Heart left ventricle (tissue), 16 donors: Measurements from ENCODE around the gene COL16A1. TPM values are rescaled to one million over a fixed set of nuclear protein-coding genes. Genes with fewer than 3 reads are reported as not detected.

Experiments used
- ATAC-seq, 4 donors: fragments of 200-7000 bp; cut with Tn5 transposase; one replicate each; pipeline ENCODE4 v1.9.1; 2020 to 2022; ENCODE audit warnings: moderate library complexity in 4 of 4, mild to moderate bottlenecking in 3 of 4, moderate number of reproducible peaks in 1 of 4
- DNase-seq, 5 donors: peaks; one replicate each; pipeline ENCODE4 v3.0.0-alpha.2; 2020
- H3K27ac ChIP-seq, 12 donors: fragments of 200-600 bp; sonication (generic) in 4 of 12; one replicate each; pipeline versions ENCODE4 v1.5.0 to v1.8.0; 2016 to 2022; ENCODE audit warnings: mild to moderate bottlenecking in 2 of 12
- H3K27me3 ChIP-seq, 9 donors: fragments of 200-600 bp; sonication (generic) in 2 of 9; one replicate each; pipeline versions ENCODE4 v1.5.1 to v1.8.0; 2016 to 2022; ENCODE audit warnings: mild to moderate bottlenecking in 3 of 9
- H3K36me3 ChIP-seq, 9 donors: fragments of 200-600 bp; sonication (generic) in 2 of 9; one replicate each; pipeline versions ENCODE4 v1.5.0 to v1.8.0; 2018 to 2022; ENCODE audit warnings: mild to moderate bottlenecking in 2 of 9
- H3K4me1 ChIP-seq, 12 donors: fragments of 200-600 bp; sonication (generic) in 4 of 12; one replicate each; pipeline versions ENCODE4 v1.5.0 to v1.8.0; 2016 to 2022; ENCODE audit warnings: mild to moderate bottlenecking in 3 of 12
- H3K4me3 ChIP-seq, 12 donors: fragments of 200-600 bp; sonication (generic) in 4 of 12; one replicate each; pipeline versions ENCODE4 v1.5.0 to v1.8.0; 2017 to 2022; ENCODE audit warnings: mild to moderate bottlenecking in 9 of 12, moderate library complexity in 4 of 12
- H3K9me3 ChIP-seq, 12 donors: fragments of 200-600 bp; sonication (generic) in 4 of 12; one replicate each; pipeline versions ENCODE4 v1.5.0 to v1.8.0; 2016 to 2022; ENCODE audit warnings: mild to moderate bottlenecking in 1 of 12
- CTCF ChIP-seq, 12 donors: fragments of 200-600 bp; sonication (generic) in 4 of 12; IDR thresholded peaks; one replicate each; pipeline versions ENCODE4 v1.5.0 to v1.8.0; 2018 to 2022; ENCODE audit warnings: antibody characterized with exemption in 12 of 12, mild to moderate bottlenecking in 5 of 12
- POLR2A ChIP-seq, 2 donors: fragments of 450-650 bp; IDR thresholded peaks; one replicate each; pipeline ENCODE4 v1.6.1; 2017; ENCODE audit warnings: antibody characterized with exemption in 2 of 2, mild to moderate bottlenecking in 2 of 2, moderate library complexity in 2 of 2
- WGBS, 4 donors: extraction: QIAGEN DNeasy Blood & Tissue Kit in 2 of 4; methylation state at CpG; one replicate each; pipeline versions ENCODE4 v1.1.5 to v1.1.7; 2013 to 2018; 5-methylcytosine and 5-hydroxymethylcytosine counted together
- intact Hi-C, 10 donors: fragments of 100-400 bp; cut with DNase I; formaldehyde crosslinking; loops; one replicate each; pipeline versions ENCODE4 v1.11.1 to v1.14.2; 2022
- polyA plus RNA-seq, 2 donors: library from polyadenylated mRNA; stranded (reverse); fragments of 200-250 nt; gene quantifications; one replicate each; pipeline ENCODE4 v1.2.3, GENCODE V29; 2013
- total RNA-seq, 9 donors: library from RNA; depleted of rRNA in 2 of 9; stranded (reverse); fragments of >200 nt in 2 of 9; fragmentation: NEBNext Ultra II Directional in 3 of 9; extraction: Animal tissue kit (Norgen Biotek cat#: 25700) in 3 of 9; gene quantifications; one replicate each; pipeline versions ENCODE4 v1.1.0 to v1.2.4, GENCODE V29; 2016 to 2023
- donor health status: ischemic (EF 13 %, LVEDD 7.1; RV severe dilation, severe dysfunction).
- donor health status: healthy with polysubstance abuse.
- donor health status: DM: no; HTN: yes; CAD: no.
- donor health status: DM: no; HTN: no; CAD: no.
- donor health status: ischemic (EF 25% LVEDD 6.9; RV normal size, moderate dysfunction).
- donor health status: ischemic (EF 25% LVEDD 5.7; RV mildly dilated, moderate dysfunction).
- donor health status: healthy.
- donor health status: DM: yes; HTN: yes; CAD: no.
- donor health status: ischemic (EF 35%, LVEDD 5.7; RV mildly dilated, moderate dysfunction).
- donor health status: nonischemic (EF 11% LVEDD 7.7; RV severe dilation, severe dysfunction).
- donor health status: DM: yes; HTN: yes; CAD: no.
- donor health status: PGD.
- donor health status: ischemic (EF 29% LVEDD 5.4; RV normal size, mild dysfunction).
- donor health status: nonischemic (EF 23%, LVEDD 6.1; RV moderate dilation, normal function).

The COL16A1 gene
- total and polyA plus RNA-seq, 11 donors, result 7.5 to 24.1 (median 13.1) TPM

GRCh38 chr1:31655756-31656155, 48.1 kb downstream of the COL16A1 start:
- DNase-seq, result no peak
- no peaks in the 10 kb centered on the region for H3K27me3 ChIP-seq
- no peak overlapping the region for H3K4me3 ChIP-seq
- H3K9me3 ChIP-seq, result no peaks in the 10 kb centered on the region
- peaks cover 0 to 11% (median 7%) of the 10 kb centered on the region in 12 donors for H3K4me1 ChIP-seq
- 87 to 93% (median 91%) methylated on average over 4 of the region's 4 CpGs for WGBS, 4 donors
- no peak for ATAC-seq
- intact Hi-C loops, result no loop called here
- TF ChIP-seq POLR2A (IDR thresholded peaks at IDR 0.05) (no peak), CTCF (IDR thresholded peaks at IDR 0.05) (no peak)
- no peak overlapping the region for H3K27ac ChIP-seq
- peaks cover 0 to 59% (median 4%) of the 10 kb centered on the region in 9 donors for H3K36me3 ChIP-seq

GRCh38 chr1:31655104-31655503, 48.7 kb downstream of the COL16A1 start:
- Histone ChIP-seq H3K27me3 (no peaks in the 10 kb centered on the region), H3K36me3 (peaks cover 0 to 55% (median 4%) of the 10 kb centered on the region in 9 donors), H3K4me3 (no peak overlapping the region), H3K27ac (no peak overlapping the region), H3K4me1 (peaks cover 0 to 16% (median 11%) of the 10 kb centered on the region in 12 donors), H3K9me3 (no peaks in the 10 kb centered on the region)
- intact Hi-C loops, result no loop called here
- WGBS, 4 donors, result 86 to 97% (median 94%) methylated on average over 6 of the region's 6 CpGs
- TF ChIP-seq POLR2A (IDR thresholded peaks at IDR 0.05) (no peak), CTCF (IDR thresholded peaks at IDR 0.05) (no peak)
- ATAC-seq (no peak), DNase-seq (peak in 1 of 5 donors; percentile 49)

- no peak overlapping the region for H3K27ac ChIP-seq
- no peaks in the 10 kb centered on the region for H3K9me3 ChIP-seq
- DNase-seq (no peak), ATAC-seq (no peak)
- no peaks in the 10 kb centered on the region for H3K27me3 ChIP-seq
- peaks cover 0 to 22% (median 15%) of the 10 kb centered on the region in 12 donors for H3K4me1 ChIP-seq
- H3K36me3 ChIP-seq, result peaks cover 0 to 55% (median 4%) of the 10 kb centered on the region in 9 donors
- WGBS, 4 donors, result 90 to 95% (median 93%) methylated on average over 5 of the region's 5 CpGs
- H3K4me3 ChIP-seq, result no peak overlapping the region
- intact Hi-C loops, result no loop called here
- TF ChIP-seq CTCF (IDR thresholded peaks at IDR 0.05) (no peak), POLR2A (IDR thresholded peaks at IDR 0.05) (no peak)
These were observed 49.4 kb downstream of the COL16A1 start for GRCh38 chr1:31654474-31654776.

- TF ChIP-seq POLR2A (IDR thresholded peaks at IDR 0.05) (no peak), CTCF (IDR thresholded peaks at IDR 0.05) (no peak)
- intact Hi-C loops, result no loop called here
- 89 to 90% (median 90%) methylated on average over 11 to 12 of the region's 12 CpGs for WGBS, 4 donors
- Histone ChIP-seq H3K4me3 (no peak overlapping the region), H3K4me1 (peaks cover 0 to 26% (median 17%) of the 10 kb centered on the region in 12 donors), H3K27ac (no peak overlapping the region), H3K9me3 (no peaks in the 10 kb centered on the region), H3K27me3 (no peaks in the 10 kb centered on the region), H3K36me3 (peaks cover 0 to 55% (median 4%) of the 10 kb centered on the region in 9 donors)
- ATAC-seq (no peak), DNase-seq (no peak)
These were observed 49.9 kb downstream of the COL16A1 start for GRCh38 chr1:31653717-31654473.
